HepG2 (cell line): Measurements from ENCODE around the gene BCL2L2. TPM values are rescaled to one million over a fixed set of nuclear protein-coding genes. Genes with fewer than 3 reads are reported as not detected.

Source experiments
- DPF2 ChIP-seq: sonication (generic); formaldehyde crosslinking; IDR thresholded peaks from 2 replicates; pipeline ENCODE4 v1.4.0; 2020; ENCODE audit warnings: mild to moderate bottlenecking, low read depth, missing genetic modification reagents, borderline replicate concordance
- HNF1B ChIP-seq: sonication (generic); formaldehyde crosslinking; IDR thresholded peaks from 2 replicates; pipeline ENCODE4 v1.5.1; 2020; ENCODE audit warnings: mild to moderate bottlenecking, moderate library complexity, missing genetic modification reagents
- KDM4B ChIP-seq: sonication (generic); formaldehyde crosslinking; IDR thresholded peaks from 2 replicates; pipeline ENCODE4 v1.4.0; 2020; ENCODE audit warnings: missing genetic modification reagents
- MTF2 ChIP-seq: sonication (generic); formaldehyde crosslinking; IDR thresholded peaks from 2 replicates; pipeline ENCODE4 v1.5.0; 2020; ENCODE audit warnings: missing genetic modification reagents, borderline replicate concordance
- PAF1 ChIP-seq: IDR thresholded peaks from 2 replicates; pipeline ENCODE4 v1.6.1; 2016; ENCODE audit warnings: missing genetic modification reagents, missing compliant biosample characterization
- RAD21 ChIP-seq: fragments of 450-650 bp; formaldehyde crosslinking; IDR thresholded peaks from 2 replicates; pipeline ENCODE4 v1.5.0; 2020; ENCODE audit warnings: mild to moderate bottlenecking
- RORA ChIP-seq: sonication (generic); formaldehyde crosslinking; IDR thresholded peaks from 2 replicates; pipeline ENCODE4 v1.5.0; 2020; ENCODE audit warnings: mild to moderate bottlenecking, missing genetic modification reagents, moderate library complexity
- SKIL ChIP-seq: sonication (generic); formaldehyde crosslinking; IDR thresholded peaks from 2 replicates; pipeline ENCODE4 v1.8.0; 2022; ENCODE audit warnings: missing genetic modification reagents, mild to moderate bottlenecking, moderate library complexity, borderline replicate concordance
- TRAFD1 ChIP-seq: sonication (generic); formaldehyde crosslinking; IDR thresholded peaks from 2 replicates; pipeline ENCODE4 v1.5.1; 2020; ENCODE audit warnings: missing genetic modification reagents, mild to moderate bottlenecking, borderline replicate concordance
- TRIM22 ChIP-seq: fragments of 450-650 bp; IDR thresholded peaks from 2 replicates; pipeline ENCODE4 v1.6.1; 2017
- ZBTB8A ChIP-seq: sonication (generic); formaldehyde crosslinking; IDR thresholded peaks from 2 replicates; pipeline ENCODE4 v1.4.0; 2020; ENCODE audit warnings: mild to moderate bottlenecking, low read depth, missing genetic modification reagents, borderline replicate concordance
- ZFYVE20 ChIP-seq: sonication (generic); formaldehyde crosslinking; IDR thresholded peaks from 2 replicates; pipeline ENCODE4 v1.8.0; 2023; ENCODE audit warnings: low read depth, mild to moderate bottlenecking, moderate library complexity, missing genetic modification reagents, borderline replicate concordance
- ZHX2 ChIP-seq, 2 experiments: sonication (generic) in 1 of 2; formaldehyde crosslinking in 1 of 2; IDR thresholded peaks; 2 replicates each; pipeline versions ENCODE4 v1.6.1 to v1.9.0; 2014 to 2022; ENCODE audit warnings: antibody characterized with exemption in 1 of 2, borderline replicate concordance in 1 of 2, inconsistent platforms in 1 of 2, low read depth in 1 of 2, missing genetic modification reagents in 1 of 2
- ZNF484 ChIP-seq: sonication (generic); formaldehyde crosslinking; IDR thresholded peaks from 2 replicates; pipeline ENCODE4 v1.5.1; 2020; ENCODE audit warnings: mild to moderate bottlenecking, low read depth, missing genetic modification reagents, borderline replicate concordance
- polyA plus RNA-seq, 8 experiments: library from polyadenylated mRNA; depleted of rRNA in 3 of 8; stranded (reverse) in 7 of 8; unstranded in 1 of 8; fragments of >200 nt; fragmentation: Illumina TruSeq in 4 of 8; extraction: Trizol in 4 of 8; gene quantifications; 2 replicates each; pipeline versions ENCODE4 v1.2.1 to v1.2.3, GENCODE V29; 2011 to 2016; ENCODE audit warnings: low read depth in 4 of 8, missing spikeins in 1 of 8, mixed read lengths in 1 of 8; ENCODE audit not compliant: insufficient read depth in 1 of 8
- total RNA-seq, 5 experiments: library from RNA; depleted of rRNA; stranded (reverse); fragments of >200 nt; fragmentation: Illumina TruSeq; extraction: Trizol; gene quantifications; 2 replicates each; pipeline ENCODE4 v1.2.3, GENCODE V29; 2016; ENCODE audit warnings: low read depth in 1 of 5

The BCL2L2 gene
- total and polyA plus RNA-seq, 2 of the 13 experiments (the other 11 are each of a cell fraction or from before 2014, with no cell fraction given), result 28.1 to 49.8 TPM

- TF ChIP-seq TRIM22 (no peak), ZBTB8A (CRISPR knock-in tag) (no peak), ZHX2 (IDR thresholded peaks at IDR 0.05; ENCODE audit: low read depth) (peak; percentile 90), ZHX2 (CRISPR knock-in tag; IDR thresholded peaks at IDR 0.05; ENCODE audit: borderline replicate concordance) (0 out of 2 replicates have a peak, but pooled peaks have one; percentile 17), PAF1 (CRISPR knock-in tag) (0 out of 2 replicates have a peak, but pooled peaks have one; percentile 36), ZFYVE20 (CRISPR knock-in tag) (0 out of 2 replicates have a peak, but pooled peaks have one; percentile 27), HNF1B (no peak), MTF2 (CRISPR knock-in tag) (no peak), TRAFD1 (CRISPR knock-in tag) (peak; percentile 1; the same call in 1 of the 2 replicates), RORA (no peak), SKIL (CRISPR knock-in tag) (no peak), ZNF484 (no peak), DPF2 (CRISPR knock-in tag) (peak; percentile 23; the same call in 1 of the 2 replicates), RAD21 (CRISPR knock-in tag) (peak; percentile 87), KDM4B (peak; percentile 86)
These were observed 5.2 kb upstream of the BCL2L2 start (continued) for GRCh38 chr14:23301288-23301968.
